Femur (tissue), 1 donor: ENCODE data around the gene TMC3.
"Not testable (repeated sequence)": the region's sequence is repeated elsewhere in the genome, so short reads cannot be mapped to it uniquely, and the experiment has no call there.

Experiments
- DNase-seq: peaks from one replicate; pipeline ENCODE4 v3.0.0-alpha.2; 2017

TMC3 gene

GRCh38 chr15:81373775-81374395 is at the start of gene TMC3:
TMC3 (minus strand) TSS chr15:81374213; CDS start chr15:81374077, 136 bp downstream.
- DNase-seq: no peak

GRCh38 chr15:81421461-81421860 is 47.4 kb upstream of the TMC3 start:
- DNase-seq: no peak

- peak; percentile 25 for DNase-seq
Measured at GRCh38 chr15:81419332-81419943, 45.4 kb upstream of the TMC3 start.

- DNase-seq: no peak
Measured at GRCh38 chr15:81418891-81419290, 44.9 kb upstream of the TMC3 start.

- DNase-seq: no peak
Measured at GRCh38 chr15:81418444-81418843, 44.4 kb upstream of the TMC3 start.

GRCh38 chr15:81414274-81414968 is 40.4 kb upstream of the TMC3 start:
- not testable (repeated sequence) for DNase-seq

GRCh38 chr15:81413851-81414250 is 39.8 kb upstream of the TMC3 start:
- DNase-seq: no peak

GRCh38 chr15:81411969-81412633 is 38.1 kb upstream of the TMC3 start:
- no peak for DNase-seq

- DNase-seq: no peak
Measured at GRCh38 chr15:81411051-81411450, 37.0 kb upstream of the TMC3 start.

- DNase-seq: peak; percentile 75
Measured at GRCh38 chr15:81410318-81410753, 36.3 kb upstream of the TMC3 start.

- no peak for DNase-seq
Measured at GRCh38 chr15:81407718-81408117, 33.7 kb upstream of the TMC3 start.

- no peak for DNase-seq
Measured at GRCh38 chr15:81407176-81407575, 33.2 kb upstream of the TMC3 start.

GRCh38 chr15:81400640-81401236 is 26.7 kb upstream of the TMC3 start:
- DNase-seq: no peak

GRCh38 chr15:81398910-81399551 is 25.0 kb upstream of the TMC3 start:
- DNase-seq: no peak

- DNase-seq: no peak
Measured at GRCh38 chr15:81398456-81398855, 24.4 kb upstream of the TMC3 start.

- no peak for DNase-seq
Measured at GRCh38 chr15:81394603-81395002, 20.6 kb upstream of the TMC3 start.

- no peak for DNase-seq
Measured at GRCh38 chr15:81391657-81392056, 17.6 kb upstream of the TMC3 start.

GRCh38 chr15:81388436-81388770 is 14.4 kb upstream of the TMC3 start:
- no peak for DNase-seq

GRCh38 chr15:81387621-81388435 is 13.8 kb upstream of the TMC3 start:
- no peak for DNase-seq

- DNase-seq: no peak
Measured at GRCh38 chr15:81386947-81387346, 12.9 kb upstream of the TMC3 start.

GRCh38 chr15:81385721-81386076 is 11.7 kb upstream of the TMC3 start:
- no peak for DNase-seq
